CD4-positive, alpha-beta T cell (primary cell): ENCODE data around the gene PPIF. TPM values are rescaled to one million over a fixed set of nuclear protein-coding genes. Genes with fewer than 3 reads are reported as not detected.

ENCODE experiments used
- ATAC-seq: fragments of 200-7000 bp; cut with Tn5 transposase; one replicate; pipeline ENCODE4 v1.10.0; 2022; ENCODE audit warnings: mild to moderate bottlenecking; ENCODE audit not compliant: poor library complexity
- CTCF ChIA-PET: fragments of 350-600 bp; sonication (Branson Sonifier 250); formaldehyde crosslinking; loops from one replicate; lab custom pipeline; 2021; ENCODE audit warnings: antibody characterized with exemption, inconsistent platforms; lab: Charles Lee
- POLR2A ChIA-PET: fragments of 350-600 bp; sonication (Branson Sonifier 250); formaldehyde crosslinking; loops from one replicate; lab custom pipeline; 2021; ENCODE audit warnings: antibody characterized with exemption, inconsistent platforms; lab: Charles Lee
- DNase-seq, 14 experiments: peaks; one replicate each; pipeline ENCODE4 v3.0.0-alpha.2; 2013 to 2020; ENCODE audit warnings: mixed read lengths in 2 of 14
- H3K27ac ChIP-seq, 2 donors: one replicate each; pipeline versions ENCODE4 v1.5.1 to v1.7.0; 2013; ENCODE audit warnings: low read length in 2 of 2, low read depth in 1 of 2, mild to moderate bottlenecking in 1 of 2
- H3K27me3 ChIP-seq, 2 experiments: 1 replicate in 1 of 2; 2 replicates in 1 of 2; pipeline versions ENCODE4 v1.6.1 to v1.7.0; 2013; ENCODE audit warnings: low read length in 2 of 2, control low read depth in 1 of 2, mild to moderate bottlenecking in 1 of 2, moderate library complexity in 1 of 2; ENCODE audit not compliant: insufficient read depth in 2 of 2, control insufficient read depth in 1 of 2
- H3K36me3 ChIP-seq: one replicate; pipeline ENCODE4 v1.6.1; 2013; ENCODE audit warnings: low read length, control low read depth; ENCODE audit not compliant: insufficient read depth
- H3K4me1 ChIP-seq: one replicate; pipeline ENCODE4 v1.6.1; 2013; ENCODE audit warnings: low read length, control low read depth; ENCODE audit not compliant: insufficient read depth
- H3K4me3 ChIP-seq: one replicate; pipeline ENCODE4 v1.5.1; 2013; ENCODE audit warnings: mild to moderate bottlenecking, low read length, moderate library complexity
- H3K9me3 ChIP-seq, 2 experiments: 1 replicate in 1 of 2; 2 replicates in 1 of 2; pipeline versions ENCODE4 v1.6.1 to v1.7.0; 2013; ENCODE audit warnings: low read length in 2 of 2, mild to moderate bottlenecking in 2 of 2, control low read depth in 1 of 2, moderate library complexity in 1 of 2; ENCODE audit not compliant: control insufficient read depth in 1 of 2, insufficient read depth in 1 of 2
- H3K27ac Mint-ChIP-seq: one replicate; pipeline ENCODE4 v1.8.0; 2020; ENCODE audit warnings: mixed read lengths
- H3K27me3 Mint-ChIP-seq: one replicate; pipeline ENCODE4 v1.8.0; 2021; ENCODE audit warnings: mixed read lengths
- H3K36me3 Mint-ChIP-seq: one replicate; pipeline ENCODE4 v1.8.0; 2021; ENCODE audit warnings: low read depth, mixed read lengths
- H3K4me1 Mint-ChIP-seq: one replicate; pipeline ENCODE4 v1.8.0; 2021; ENCODE audit warnings: low read depth, mixed read lengths
- H3K4me3 Mint-ChIP-seq: one replicate; pipeline ENCODE4 v1.8.0; 2020; ENCODE audit warnings: mild to moderate bottlenecking, mixed read lengths
- H3K9me3 Mint-ChIP-seq: one replicate; pipeline ENCODE4 v1.8.0; 2020; ENCODE audit warnings: mixed read lengths
- CTCF ChIP-seq: fragments of 200-600 bp; IDR thresholded peaks from one replicate; pipeline ENCODE4 v1.8.0; 2022; ENCODE audit warnings: antibody characterized with exemption, mild to moderate bottlenecking
- intact Hi-C, 2 experiments: fragments of 100-400 bp; cut with DNase I in 1 of 2; cut with micrococcal nuclease in 1 of 2; formaldehyde crosslinking; loops; one replicate each; pipeline versions ENCODE4 v1.15.1 to v1.9.0; 2023 to 2025; cut with DNase I, micrococcal nuclease
- total RNA-seq, 174 experiments: library from RNA in 2 of 174; stranded (reverse) in 2 of 174; gene quantifications; one replicate each; pipeline ENCODE4 v1.2.3 and lab custom pipeline; 2021 to 2026

PPIF gene
- total RNA-seq, 2 experiments from 2014 or later: 42.4 to 42.7 TPM

DNA sequence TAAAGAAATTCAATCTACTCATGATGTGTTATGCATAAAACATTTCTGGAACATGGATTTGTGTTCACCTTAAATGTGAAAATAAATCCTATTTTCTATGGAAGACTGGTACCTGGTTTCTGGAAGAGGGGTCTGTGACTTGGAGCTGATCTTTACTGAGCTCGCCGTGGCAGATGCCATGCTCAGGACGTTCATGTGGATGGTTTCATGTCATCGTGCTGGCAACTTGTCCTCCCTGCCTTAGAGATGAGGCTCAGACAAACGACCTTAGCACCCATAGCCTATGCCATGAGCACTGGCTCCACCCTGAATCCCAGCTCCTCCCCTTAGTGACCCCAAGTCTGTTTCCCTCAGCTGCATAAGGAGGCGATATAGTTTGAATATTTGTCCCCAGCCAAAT, 7.3 kb downstream of the PPIF start:
- H3K4me1 ChIP-seq: peaks cover 26% of the 10 kb centered on the region
- H3K27ac ChIP-seq: no peak overlapping the region
- DNase-seq: peak in 2 of 14 experiments; percentile 6 to 12
- peaks cover 5% of the 10 kb centered on the region for H3K4me1 Mint-ChIP-seq
- no peak overlapping the region for H3K27ac Mint-ChIP-seq
- no peaks in the 10 kb centered on the region for H3K9me3 ChIP-seq
- no peaks in the 10 kb centered on the region for H3K27me3 ChIP-seq
- ATAC-seq: no peak
- H3K27me3 Mint-ChIP-seq: no peaks in the 10 kb centered on the region
- H3K36me3 Mint-ChIP-seq: peaks cover 89% of the 10 kb centered on the region
- no peak for TF ChIP-seq CTCF
- no peaks in the 10 kb centered on the region for H3K9me3 Mint-ChIP-seq
- H3K36me3 ChIP-seq: peaks cover 61% of the 10 kb centered on the region
- H3K4me3 Mint-ChIP-seq: no peak overlapping the region
- intact Hi-C loops: no loop called here
- H3K4me3 ChIP-seq: no peak overlapping the region
- CTCF ChIA-PET: no interaction called here
- POLR2A ChIA-PET: no interaction called here

- no peaks in the 10 kb centered on the region for H3K9me3 ChIP-seq
- intact Hi-C loops: no loop called here
- no peak for ATAC-seq
- Mint-ChIP-seq H3K4me1 (no peaks in the 10 kb centered on the region), H3K4me3 (no peak overlapping the region), H3K27ac (no peak overlapping the region), H3K36me3 (peaks cover 80% of the 10 kb centered on the region), H3K9me3 (no peaks in the 10 kb centered on the region), H3K27me3 (no peaks in the 10 kb centered on the region)
- POLR2A ChIA-PET: no interaction called here
- no peak overlapping the region for H3K27ac ChIP-seq
- no peak overlapping the region for H3K4me3 ChIP-seq
- CTCF ChIA-PET: no interaction called here
- no peak for TF ChIP-seq CTCF
- peaks cover 52% of the 10 kb centered on the region for H3K36me3 ChIP-seq
- H3K4me1 ChIP-seq: peaks cover 17% of the 10 kb centered on the region
- no peaks in the 10 kb centered on the region for H3K27me3 ChIP-seq
- peak in 1 of 14 experiments; percentile 21 for DNase-seq
Measured at GRCh38 chr10:79355420-79356017, 8.2 kb downstream of the PPIF start.

DNA sequence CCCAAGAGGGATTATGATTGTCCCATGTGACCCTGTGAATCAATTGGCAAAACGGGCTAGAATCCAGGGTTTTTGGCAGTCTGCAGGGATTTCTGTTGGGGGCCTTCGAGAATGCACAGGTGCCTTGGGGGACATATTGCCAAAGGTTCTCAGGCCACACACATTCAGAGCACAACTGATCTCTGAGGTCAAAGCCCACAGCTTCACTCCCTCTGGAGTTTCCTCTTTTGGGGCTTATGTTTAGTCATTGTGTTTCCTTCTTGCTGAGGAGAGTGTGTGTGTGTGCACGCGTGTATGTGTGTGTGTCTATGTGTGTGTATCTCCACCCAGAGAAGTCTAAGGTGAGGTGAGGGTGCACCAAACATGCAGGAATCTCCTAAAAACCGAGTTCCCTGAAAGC, 8.8 kb downstream of the PPIF start:
- no peaks in the 10 kb centered on the region for H3K9me3 ChIP-seq
- Mint-ChIP-seq H3K9me3 (no peaks in the 10 kb centered on the region), H3K4me1 (no peaks in the 10 kb centered on the region), H3K27ac (no peak overlapping the region), H3K27me3 (no peaks in the 10 kb centered on the region), H3K4me3 (no peak overlapping the region), H3K36me3 (peaks cover 74% of the 10 kb centered on the region)
- CTCF ChIA-PET: no interaction called here
- POLR2A ChIA-PET: no interaction called here
- DNase-seq (peak in 3 of 14 experiments; percentile 12 to 44 (median 29)), ATAC-seq (no peak)
- no peaks in the 10 kb centered on the region for H3K27me3 ChIP-seq
- H3K4me1 ChIP-seq: peaks cover 12% of the 10 kb centered on the region
- no peak for TF ChIP-seq CTCF
- no peak overlapping the region for H3K27ac ChIP-seq
- peaks cover 46% of the 10 kb centered on the region for H3K36me3 ChIP-seq
- intact Hi-C loops: no loop called here
- no peak overlapping the region for H3K4me3 ChIP-seq
